ENCODE data around the gene AFF2.

AFF2 gene

DNA sequence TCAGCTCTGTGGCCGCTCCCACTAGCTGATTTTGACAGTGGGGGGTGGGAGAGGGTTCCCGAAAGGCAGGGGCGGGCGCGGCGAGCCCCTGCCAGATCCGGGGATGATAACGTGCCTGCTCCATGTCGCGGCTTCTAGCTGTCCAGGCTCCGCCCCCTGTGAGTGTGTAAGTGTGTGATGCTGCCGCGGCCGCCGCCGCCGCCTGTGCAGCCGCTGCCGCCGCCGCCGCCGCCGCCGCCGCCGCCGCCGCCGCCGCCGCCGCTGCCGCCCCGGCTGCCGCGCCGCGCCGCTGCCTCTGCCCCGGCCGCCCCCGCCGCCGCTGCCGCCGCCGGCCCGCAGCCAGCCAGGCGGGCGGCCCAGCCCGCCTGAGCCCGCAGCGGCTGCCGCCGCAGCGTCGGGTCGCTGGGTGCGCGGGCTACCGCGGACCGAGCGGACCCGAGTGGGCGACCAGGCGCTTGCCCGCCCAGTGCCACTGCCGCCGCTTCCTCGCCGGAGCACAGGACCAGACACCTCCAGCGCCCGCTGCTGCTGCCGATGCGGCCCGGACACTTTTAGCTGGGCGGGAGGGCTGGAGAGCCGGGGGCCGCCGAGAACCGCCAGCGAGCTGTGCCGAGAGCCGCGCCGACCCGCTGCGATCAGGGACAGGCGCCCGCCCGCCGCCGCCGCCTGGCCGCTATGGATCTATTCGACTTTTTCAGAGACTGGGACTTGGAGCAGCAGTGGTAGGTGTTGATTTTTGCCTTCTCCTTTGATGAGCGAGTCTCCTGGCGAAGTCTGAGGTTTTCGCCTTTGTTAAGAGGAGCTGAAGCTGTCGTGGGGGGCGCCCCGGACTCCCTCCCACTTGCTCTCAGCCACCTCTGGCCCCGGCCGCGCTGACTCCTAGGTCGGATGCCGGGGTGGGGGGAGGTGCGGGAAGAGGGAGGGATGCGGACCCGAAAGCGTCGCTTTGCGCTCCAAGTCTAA is at the start of gene AFF2:
AFF2 (plus strand) TSS at position 195 of the 963 bp plus-strand sequence; CDS start at position 676, 481 bp downstream.
- ATAC-seq (peak; percentile 61), DNase-seq (peak; percentile 42)

- ATAC-seq, result no peak
- no peak for DNase-seq
These were observed 43.1 kb upstream of the AFF2 start for GRCh38 chrX:148457279-148457678.

DNA sequence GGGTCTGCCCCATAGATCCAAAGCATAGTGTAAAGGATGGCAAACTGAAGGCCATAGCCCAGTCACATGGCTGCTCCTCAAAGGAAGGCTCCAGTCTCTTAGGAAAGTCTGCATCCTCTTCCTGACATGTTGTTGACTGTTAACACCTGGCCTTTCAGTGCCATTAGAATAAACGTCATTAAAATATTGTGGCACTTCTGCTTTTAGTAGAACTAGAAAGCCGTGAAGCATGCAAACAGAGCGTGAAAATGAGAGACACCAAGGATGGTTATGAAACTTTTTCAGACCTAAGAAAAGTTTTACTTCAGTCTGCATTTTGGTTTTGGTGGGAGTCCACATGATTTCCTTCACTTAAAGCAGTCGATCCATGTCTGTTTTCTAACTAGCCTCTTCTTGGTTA is 41.1 kb upstream of the AFF2 start:
- DNase-seq (no peak), ATAC-seq (no peak)

DNA sequence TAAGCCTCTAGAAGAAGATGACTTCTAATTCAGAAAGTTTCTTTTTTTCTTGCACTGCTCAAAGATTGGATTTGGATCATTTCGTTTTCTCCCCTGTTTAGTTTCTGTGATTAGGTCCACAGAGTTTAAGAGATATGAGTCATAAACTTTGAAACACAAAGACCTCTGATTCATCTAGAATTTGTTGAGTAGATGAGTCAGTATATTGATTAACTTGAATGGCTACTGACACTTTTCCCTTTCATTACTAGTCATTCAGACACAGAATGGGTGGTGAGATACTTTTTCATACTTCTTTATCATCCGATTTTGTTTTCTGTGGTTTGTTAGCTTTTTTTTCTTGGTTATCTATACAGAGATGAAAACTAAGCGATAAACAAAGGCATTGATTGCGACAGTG is 34.1 kb upstream of the AFF2 start:
- ATAC-seq, result peak; percentile 73
- no peak for DNase-seq

GRCh38 chrX:148470324-148470723 is 30.1 kb upstream of the AFF2 start:
- ATAC-seq, result no peak
- no peak for DNase-seq

- no peak for DNase-seq
- no peak for ATAC-seq
These were observed 26.4 kb upstream of the AFF2 start for GRCh38 chrX:148474030-148474429.

DNA sequence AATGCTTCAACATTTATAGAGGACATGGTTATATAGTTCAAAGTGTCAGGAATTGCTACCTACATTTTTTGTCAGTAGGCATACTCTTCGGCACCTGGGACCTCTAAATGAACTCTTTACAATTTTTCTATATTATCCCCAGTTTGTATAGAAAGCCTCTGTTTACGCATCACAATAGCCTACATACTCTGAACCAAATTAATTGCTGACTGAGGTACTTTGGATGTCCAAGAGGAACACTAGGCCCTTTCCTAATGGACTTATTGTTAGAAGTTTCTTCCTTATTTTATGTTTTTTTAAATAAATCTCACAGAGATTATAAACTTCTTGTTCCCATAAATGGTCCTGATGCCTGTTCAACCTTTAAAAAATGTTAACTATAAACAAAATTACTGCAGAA is 8.4 kb upstream of the AFF2 start:
- no peak for ATAC-seq
- DNase-seq, result no peak

DNA sequence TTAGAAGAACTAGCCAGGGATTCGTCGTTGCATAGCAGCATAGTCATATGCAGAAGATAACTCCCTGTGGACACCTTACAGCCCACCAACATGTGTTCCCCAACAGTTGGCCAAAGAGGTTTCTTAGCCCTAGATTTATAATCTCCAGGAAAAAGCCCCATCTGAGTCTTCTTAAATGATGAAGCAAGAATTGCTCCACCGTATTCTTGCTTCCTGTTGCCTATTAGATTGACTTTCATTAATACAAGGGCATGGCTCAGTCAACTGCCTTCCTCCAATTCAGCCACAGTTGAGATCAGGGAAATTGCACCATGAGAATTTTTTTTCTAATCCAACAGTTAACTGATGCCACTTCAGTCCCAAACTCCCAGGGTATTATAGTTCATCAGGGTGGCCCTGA is 5.2 kb upstream of the AFF2 start:
- ATAC-seq, result no peak
- no peak for DNase-seq

- ATAC-seq, result peak; percentile 42
These were observed 2.4 kb upstream of the AFF2 start for GRCh38 chrX:148498067-148498466.

GRCh38 chrX:148499638-148500422 is 587 bp upstream of the AFF2 start:
- no peak for ATAC-seq
- DNase-seq, result no peak

More at GRCh38 chrX:148498067-148498466, 2.4 kb upstream of the AFF2 start:
- DNase-seq, result no peak

DNA sequence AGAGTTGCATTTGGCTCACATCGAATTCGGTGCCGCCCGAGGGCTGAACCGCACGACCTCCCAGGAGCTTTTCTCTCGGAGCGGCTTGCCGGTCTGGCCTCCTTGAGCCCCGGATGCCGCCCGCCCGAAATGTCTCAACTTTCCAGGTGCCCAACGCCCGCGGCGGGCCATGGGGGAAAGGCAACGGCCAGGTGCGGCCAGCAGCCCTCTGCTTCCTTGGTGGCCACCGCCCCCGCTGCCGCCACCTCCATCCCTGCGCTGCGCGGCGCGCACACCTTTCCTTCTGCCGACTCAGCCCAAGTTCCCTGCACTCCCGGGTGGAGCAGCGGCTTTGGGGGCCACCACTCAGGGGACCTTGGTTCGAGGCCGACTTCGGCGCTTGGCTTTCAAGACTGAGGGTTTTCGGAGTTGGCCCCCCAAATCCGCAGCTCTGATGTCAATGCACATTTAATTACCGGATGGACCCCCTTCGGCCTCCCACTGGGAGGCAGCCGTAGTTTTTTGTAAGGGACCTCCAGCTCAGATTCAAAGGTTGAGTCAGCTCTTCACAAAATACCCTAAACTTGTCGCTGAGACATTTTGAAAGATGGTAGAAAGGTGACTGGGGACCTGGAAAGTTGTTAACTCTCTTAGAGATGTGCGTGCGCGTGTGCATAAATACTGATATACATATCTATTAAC is 1.1 kb downstream of the AFF2 start:
- DNase-seq, result peak; percentile 8
- ATAC-seq, result peak; percentile 30

GRCh38 chrX:148504506-148504905 is 4.1 kb downstream of the AFF2 start:
- DNase-seq, result no peak
- ATAC-seq, result no peak

- no peak for DNase-seq
- no peak for ATAC-seq
These were observed 7.0 kb downstream of the AFF2 start for GRCh38 chrX:148507418-148507817.

DNA sequence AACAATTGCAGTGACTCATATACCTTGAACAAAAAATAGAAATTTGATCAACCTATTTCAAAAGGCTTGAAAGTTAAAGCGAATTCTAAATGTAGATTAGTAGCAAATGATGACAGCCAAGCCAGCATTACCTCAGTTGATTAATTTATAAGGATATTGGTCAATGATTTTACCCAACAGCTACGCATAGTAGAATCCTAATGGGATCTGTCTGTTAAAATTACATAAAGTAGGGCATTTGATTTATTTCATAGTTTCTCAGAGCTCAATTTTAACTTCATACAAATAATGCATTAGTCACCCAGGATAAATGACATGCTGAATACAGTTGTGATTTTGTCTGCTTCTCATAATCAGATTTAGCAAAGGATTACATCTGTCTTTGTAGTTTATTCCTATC is 12.0 kb downstream of the AFF2 start:
- DNase-seq, result no peak
- no peak for ATAC-seq

- ATAC-seq (no peak), DNase-seq (no peak)
These were observed 13.2 kb downstream of the AFF2 start for GRCh38 chrX:148513661-148514060.

GRCh38 chrX:148517176-148517575 is 16.8 kb downstream of the AFF2 start:
- DNase-seq, result no peak
- ATAC-seq, result no peak

- ATAC-seq (no peak), DNase-seq (no peak)
These were observed 21.6 kb downstream of the AFF2 start for GRCh38 chrX:148522006-148522405.

DNA sequence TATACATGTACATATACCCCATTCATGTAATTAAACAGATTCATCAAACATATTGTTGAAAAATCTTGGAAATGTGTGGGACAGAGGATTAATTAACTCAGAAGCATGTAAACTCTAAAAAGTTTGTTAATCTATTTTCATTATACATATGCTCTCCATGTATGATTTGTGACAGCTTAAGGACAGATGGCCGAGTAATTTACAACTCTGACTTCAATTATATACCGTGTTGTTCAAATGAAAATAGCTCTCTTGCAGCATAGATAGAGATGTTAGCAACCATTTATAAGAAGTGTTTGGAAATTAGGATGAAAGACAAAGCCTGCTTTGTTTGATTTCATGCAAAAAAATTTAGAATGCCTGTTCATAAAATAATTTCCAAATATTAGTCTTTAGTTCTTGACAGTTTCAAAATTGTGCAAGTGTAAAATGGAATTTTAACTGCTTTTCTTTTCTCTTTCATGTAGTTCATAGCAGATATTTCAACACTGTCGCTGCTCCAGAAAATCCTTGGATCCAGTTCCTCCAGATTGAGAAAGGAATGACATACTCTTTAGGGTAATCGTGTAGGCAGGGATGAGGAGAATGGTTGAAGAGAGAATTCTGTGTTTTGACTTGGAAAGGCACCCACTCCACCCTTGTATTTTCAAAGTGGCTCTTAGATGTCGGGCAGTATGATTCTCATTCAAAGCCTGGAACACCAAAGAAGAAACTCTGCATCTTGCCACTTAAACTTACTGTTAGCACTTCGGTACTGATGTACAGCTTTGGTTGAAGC is 23.1 kb downstream of the AFF2 start:
- ATAC-seq (no peak), DNase-seq (no peak)

DNA sequence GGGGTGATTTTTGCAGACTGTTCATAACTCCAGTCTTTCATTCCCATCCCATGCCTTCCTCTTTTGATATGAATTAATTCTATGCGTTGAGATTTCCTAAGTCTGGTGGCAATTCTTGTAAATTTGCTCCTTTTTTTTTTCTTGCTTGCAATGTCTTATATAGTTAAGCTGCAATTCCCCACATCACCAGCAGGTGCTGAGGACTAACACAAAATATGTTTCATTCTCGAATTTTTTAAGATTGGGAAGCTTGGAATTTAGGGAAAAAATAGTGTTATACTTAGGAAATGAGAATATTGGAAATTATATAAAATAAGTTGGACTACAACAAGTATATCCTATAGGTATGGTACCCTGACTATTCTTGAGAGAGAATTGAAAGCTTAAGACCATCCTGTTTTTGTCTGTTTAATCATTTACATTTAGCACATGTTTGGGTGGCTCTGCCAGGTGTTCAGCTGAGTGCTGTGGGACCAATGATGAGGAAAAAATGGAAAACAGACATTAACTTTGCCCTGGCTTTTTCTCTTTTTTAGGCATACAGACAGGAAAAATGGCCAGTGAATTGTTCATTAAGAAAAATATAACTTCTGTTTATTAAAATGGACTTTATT is 30.2 kb downstream of the AFF2 start:
- DNase-seq, result peak; percentile 7

GRCh38 chrX:148534291-148534690 is 33.9 kb downstream of the AFF2 start:
- ATAC-seq (no peak), DNase-seq (no peak)

More for the DNA sequence above, 30.2 kb downstream of the AFF2 start:
- ATAC-seq, result no peak

DNA sequence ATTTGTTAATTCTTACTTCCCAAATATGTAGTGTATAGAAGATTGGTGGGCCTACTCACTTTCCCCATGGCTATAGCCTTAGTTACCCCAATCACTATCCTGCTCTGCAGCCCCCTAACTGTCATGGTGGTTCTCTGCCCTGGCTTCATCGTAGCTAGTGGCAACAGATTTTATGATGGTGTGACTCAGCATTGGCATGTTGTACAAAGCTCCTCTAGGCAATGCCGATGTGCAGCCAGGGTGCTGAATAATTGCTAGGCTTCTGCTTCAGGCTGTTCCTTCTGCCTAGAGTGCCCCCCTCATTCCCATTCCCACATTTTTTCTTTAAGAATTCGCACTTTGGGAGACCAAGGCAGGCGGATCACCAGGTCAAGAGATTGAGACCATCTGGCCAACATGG is 35.2 kb downstream of the AFF2 start:
- ATAC-seq (no peak), DNase-seq (no peak)

Data from stimulated activated naive CD8-positive, alpha-beta T cell treated with anti-CD3 and anti-CD28 coated beads, Interleukin-15, Interleukin-2, amounts not matched to agents 100 U/mL and 50 U/mL, for 24 hours (primary cell).